ENCODE results near the gene RECQL5. TPM values are rescaled to one million over a fixed set of nuclear protein-coding genes. Genes with fewer than 3 reads are reported as not detected.
A peak's percentile ranks its signal among the peaks of the same experiment; 100 is the strongest.

RECQL5 gene
- total RNA-seq, 1 experiment from 2014 or later = 16.7 TPM

DNA sequence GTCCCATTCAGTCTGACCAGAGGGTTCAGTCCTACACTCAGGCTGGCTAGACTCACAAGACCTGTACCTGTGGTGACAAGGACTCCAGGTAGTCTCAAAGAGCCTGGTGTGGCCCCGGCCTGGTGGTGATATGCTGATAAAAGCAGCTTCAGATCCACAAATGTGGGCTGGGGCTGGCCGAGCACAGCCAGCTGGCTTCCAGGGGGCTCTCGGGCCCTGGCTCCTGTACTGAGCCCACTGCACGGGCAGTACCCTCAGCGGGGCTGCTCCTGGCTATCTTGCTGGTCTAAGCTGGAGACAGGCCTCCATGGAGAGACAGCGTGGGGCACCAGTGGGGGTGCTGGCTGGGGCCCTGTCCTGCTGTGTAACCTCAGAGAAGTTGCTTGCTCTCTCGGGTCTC is 29.4 kb downstream of the RECQL5 start:
- no peak for DNase-seq (ENCODE audit: low spot score)
- in situ Hi-C loops (cut with HindIII; ENCODE audit: low sequenced_read_pairs) = no loop called here

DNA sequence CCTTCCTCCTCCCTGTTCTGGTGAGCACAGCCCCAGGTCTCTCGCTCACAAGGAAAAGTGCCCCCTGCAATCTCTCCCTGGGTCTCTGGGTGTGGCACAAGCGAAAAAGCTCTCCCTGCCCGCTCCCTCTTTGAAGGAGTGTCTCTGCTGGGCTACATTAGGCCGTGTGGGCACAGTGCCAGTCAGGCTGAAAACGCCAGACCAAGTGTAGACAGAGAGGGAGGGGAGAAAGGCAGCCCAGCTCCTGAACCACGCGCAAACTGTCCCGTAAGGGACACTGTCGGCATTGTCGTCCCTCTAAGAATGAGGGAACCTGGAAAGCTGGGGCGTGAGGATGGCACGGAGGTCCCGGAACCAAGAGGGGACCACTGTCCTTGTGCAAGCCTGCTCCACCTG is 29.8 kb downstream of the RECQL5 start:
- in situ Hi-C loops (cut with HindIII; ENCODE audit: low sequenced_read_pairs) = no loop called here
- peak; percentile 43 for DNase-seq (ENCODE audit: low spot score)

- no peak for DNase-seq (ENCODE audit: low spot score)
- in situ Hi-C loops (cut with HindIII; ENCODE audit: low sequenced_read_pairs) = no loop called here
Observed at GRCh38 chr17:75636381-75637142, 30.4 kb downstream of the RECQL5 start.

- in situ Hi-C loops (cut with HindIII; ENCODE audit: low sequenced_read_pairs) = no loop called here
- peak; percentile 97 for DNase-seq (ENCODE audit: low spot score)
Observed at GRCh38 chr17:75635610-75636202, 31.2 kb downstream of the RECQL5 start.

- in situ Hi-C loops (cut with HindIII; ENCODE audit: low sequenced_read_pairs) = no loop called here
- peak; percentile 43 for DNase-seq (ENCODE audit: low spot score)
Observed at GRCh38 chr17:75634754-75635609, 32.0 kb downstream of the RECQL5 start.

DNA sequence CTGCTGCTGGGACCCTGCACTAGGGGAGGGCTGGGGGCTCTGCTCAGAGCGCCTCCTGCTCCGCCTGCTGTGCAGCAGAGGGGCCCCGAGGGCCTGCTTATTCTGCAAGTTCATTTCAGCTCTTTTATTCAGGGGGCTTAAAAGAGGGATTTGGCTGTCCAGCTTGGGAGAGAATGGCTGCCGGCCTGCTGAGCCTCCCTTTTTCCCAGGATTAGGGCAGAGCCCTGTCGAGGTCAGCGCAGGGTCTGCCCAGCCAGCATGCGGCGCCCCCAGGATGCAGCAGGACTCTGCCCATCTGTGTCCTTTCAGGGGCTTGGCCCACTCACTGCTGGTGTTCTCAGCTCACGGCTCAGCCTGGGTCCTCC is 32.6 kb downstream of the RECQL5 start:
- no peak for DNase-seq (ENCODE audit: low spot score)
- in situ Hi-C loops (cut with HindIII; ENCODE audit: low sequenced_read_pairs) = no loop called here

- DNase-seq (ENCODE audit: low spot score) = peak; percentile 69
- in situ Hi-C loops (cut with HindIII; ENCODE audit: low sequenced_read_pairs) = no loop called here
Observed at GRCh38 chr17:75633486-75634375, 33.2 kb downstream of the RECQL5 start.

DNA sequence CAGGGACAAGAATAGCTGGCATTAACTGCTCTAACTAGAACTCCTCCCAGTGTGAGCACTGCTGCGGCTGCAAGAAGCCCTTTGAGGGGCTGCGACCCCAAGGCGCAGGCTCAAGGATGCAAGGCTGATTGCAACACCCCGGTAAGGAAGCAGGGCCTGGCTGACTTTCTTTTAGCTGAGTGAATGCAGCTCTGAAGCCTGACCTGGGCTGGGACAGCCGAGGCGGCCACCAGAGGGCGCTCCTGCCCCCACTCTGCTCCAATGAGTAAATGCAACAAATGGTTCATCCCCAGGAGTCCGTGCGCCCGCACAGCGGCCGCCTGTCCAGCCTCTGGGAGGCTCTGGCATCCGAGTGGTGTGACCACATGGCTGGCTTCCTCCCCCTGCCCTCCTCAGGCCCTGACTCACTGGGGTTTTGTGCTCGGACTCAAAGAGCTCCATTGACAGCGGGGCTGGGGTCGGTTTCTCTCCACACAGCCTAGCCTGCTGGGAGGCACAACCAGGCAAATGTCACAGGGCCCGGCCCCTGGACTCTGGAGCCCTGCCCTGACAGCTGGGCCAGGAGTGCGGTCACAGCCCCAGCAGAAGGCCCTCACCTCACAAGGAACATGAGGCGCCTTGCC is 34.0 kb downstream of the RECQL5 start, which contains the start of gene SMIM5:
Gene SMIM5, plus strand, starts transcription at position 572 of the 623 bp plus-strand sequence. CDS start 6,768 bp downstream, outside the sequence.
- in situ Hi-C loops (cut with HindIII; ENCODE audit: low sequenced_read_pairs) = no loop called here

DNA sequence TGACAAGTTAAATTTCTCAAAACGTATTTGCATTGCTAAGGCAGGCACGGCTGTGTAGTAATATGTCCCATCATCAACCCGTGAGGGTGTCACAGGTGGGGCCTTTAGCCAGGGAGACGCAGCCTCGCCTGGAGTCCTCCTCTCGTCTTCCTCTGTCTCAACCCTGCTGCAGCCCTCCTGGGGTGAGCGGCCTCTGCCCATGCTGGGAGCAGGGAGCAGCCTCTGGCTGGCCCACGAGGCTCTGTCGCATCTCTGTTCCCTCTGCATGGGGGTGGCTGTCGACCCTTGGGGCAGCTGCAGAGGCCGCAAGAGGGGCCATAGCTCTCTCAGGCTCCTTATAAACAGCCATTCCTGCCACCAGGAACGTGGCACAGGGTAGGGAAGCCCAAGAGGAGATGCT is 34.5 kb downstream of the RECQL5 start:
- in situ Hi-C loops (cut with HindIII; ENCODE audit: low sequenced_read_pairs) = no loop called here
- no peak for DNase-seq (ENCODE audit: low spot score)

More for the DNA sequence above, 34.0 kb downstream of the RECQL5 start, which contains the start of gene SMIM5:
- DNase-seq (ENCODE audit: low spot score) = peak; percentile 92

- in situ Hi-C loops (cut with HindIII; ENCODE audit: low sequenced_read_pairs) = no loop called here
- DNase-seq (ENCODE audit: low spot score) = no peak
Observed at GRCh38 chr17:75631353-75631752, 35.6 kb downstream of the RECQL5 start.

- no peak for DNase-seq (ENCODE audit: low spot score)
- in situ Hi-C loops (cut with HindIII; ENCODE audit: low sequenced_read_pairs) = no loop called here
Observed at GRCh38 chr17:75630071-75630917, 36.7 kb downstream of the RECQL5 start.

- DNase-seq (ENCODE audit: low spot score) = no peak
- in situ Hi-C loops (cut with HindIII; ENCODE audit: low sequenced_read_pairs) = no loop called here
Observed at GRCh38 chr17:75629157-75629556, 37.8 kb downstream of the RECQL5 start.

DNA sequence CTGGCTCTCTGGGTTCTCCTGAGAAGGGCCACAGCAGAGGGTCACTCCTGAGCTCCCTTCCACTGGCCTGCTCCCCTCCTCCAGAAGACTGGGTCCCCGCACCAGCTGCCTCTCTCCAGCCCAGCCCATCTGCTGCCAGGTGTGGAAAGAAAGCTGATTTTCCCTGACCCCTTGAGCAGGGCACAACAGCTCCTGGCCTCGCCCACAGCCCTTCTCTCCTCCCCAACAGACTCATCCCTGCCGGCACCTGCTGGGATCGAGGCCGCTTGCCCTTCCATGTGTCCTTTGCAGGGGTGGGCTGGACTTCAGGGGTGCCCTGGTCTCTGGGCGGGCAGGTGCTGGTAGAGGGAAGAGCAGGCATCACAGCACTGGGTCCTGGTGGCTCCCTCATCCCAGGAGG is 38.5 kb downstream of the RECQL5 start:
- no peak for DNase-seq (ENCODE audit: low spot score)
- in situ Hi-C loops (cut with HindIII; ENCODE audit: low sequenced_read_pairs) = no loop called here

GRCh38 chr17:75627094-75627493 is 39.9 kb downstream of the RECQL5 start:
- DNase-seq (ENCODE audit: low spot score) = no peak
- in situ Hi-C loops (cut with HindIII; ENCODE audit: low sequenced_read_pairs) = no loop called here

DNA sequence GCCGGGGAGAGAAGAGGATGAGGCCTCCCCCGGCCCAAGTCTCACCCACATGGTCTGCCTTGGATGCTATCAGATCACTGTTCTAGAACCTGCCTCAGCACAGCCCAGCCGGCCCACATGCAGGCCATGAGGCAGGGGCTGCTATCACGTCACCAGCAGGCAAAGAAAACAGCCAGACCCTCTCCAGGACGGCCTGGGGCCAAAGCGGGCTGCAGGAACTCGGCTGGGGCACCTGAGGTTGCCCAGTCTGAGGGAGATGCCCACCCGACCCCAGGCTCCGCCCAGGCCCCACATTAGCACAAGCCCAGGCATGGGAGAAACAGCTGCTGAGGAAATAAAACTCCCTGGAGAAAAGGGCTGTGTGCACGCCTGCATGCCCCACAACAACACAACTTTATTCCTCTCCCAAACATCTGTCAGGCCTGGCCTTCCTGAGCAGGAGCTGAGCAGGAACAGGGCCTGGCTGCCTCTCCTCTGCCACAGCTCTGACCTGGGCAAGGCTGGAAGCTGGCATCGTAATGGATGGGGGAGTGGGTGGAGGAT is 40.4 kb downstream of the RECQL5 start:
- in situ Hi-C loops (cut with HindIII; ENCODE audit: low sequenced_read_pairs) = no loop called here
- DNase-seq (ENCODE audit: low spot score) = no peak

DNA sequence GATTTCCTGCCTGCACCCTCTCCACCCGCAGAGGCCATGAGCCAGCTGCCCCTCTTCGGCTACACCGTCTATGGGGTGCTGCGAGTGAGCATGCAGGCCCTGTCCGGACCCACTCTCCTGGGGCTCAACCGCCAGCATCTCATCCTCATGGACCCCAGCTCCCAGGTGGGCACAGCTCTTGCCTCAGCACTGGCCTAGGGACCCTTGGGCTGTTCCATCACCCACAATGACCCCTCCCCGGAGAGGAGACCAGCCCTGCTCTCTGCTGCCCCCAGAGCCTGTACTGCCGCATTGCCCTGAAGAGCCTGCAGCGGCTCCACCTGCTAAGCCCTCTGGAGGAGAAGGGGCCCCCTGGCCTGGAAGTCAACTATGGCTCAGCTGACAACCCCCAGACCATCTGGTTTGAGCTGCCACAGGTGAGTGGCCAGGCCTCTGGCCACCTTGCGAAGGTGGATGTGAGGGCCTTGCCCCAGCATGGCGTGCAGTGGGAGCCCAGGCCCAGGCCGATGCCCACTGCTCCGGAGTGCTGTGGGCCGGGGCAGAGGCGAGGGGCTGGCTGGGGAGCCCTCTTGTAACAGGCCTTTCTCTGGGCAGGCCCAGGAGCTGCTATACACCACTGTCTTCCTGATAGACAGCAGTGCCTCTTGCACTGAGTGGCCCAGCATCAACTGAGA is 41.0 kb downstream of the RECQL5 start:
- DNase-seq (ENCODE audit: low spot score) = no peak
- in situ Hi-C loops (cut with HindIII; ENCODE audit: low sequenced_read_pairs) = no loop called here

Measured in G401 (cell line).